ENCODE measurements around the gene CCDC3.

GRCh38 chr10:12974078-12974477 lies 27.4 kb downstream of the CCDC3 start:
- TF ChIP-seq CTCF (IDR thresholded peaks at IDR 0.05) (no peak), POLR2A (IDR thresholded peaks at IDR 0.05) (no peak)

All from uterus (tissue), 2 donors.